NCI-H526 (cell line): ENCODE results near the gene EXOSC10.
"Not testable (repeated sequence)": the region's sequence is repeated elsewhere in the genome, so short reads cannot be mapped to it uniquely, and the experiment has no call there.

Experiments
- DNase-seq, 2 experiments: peaks; one replicate each; lab custom pipeline; 2025; lab: John Stamatoyannopoulos, UW

Gene EXOSC10

DNA sequence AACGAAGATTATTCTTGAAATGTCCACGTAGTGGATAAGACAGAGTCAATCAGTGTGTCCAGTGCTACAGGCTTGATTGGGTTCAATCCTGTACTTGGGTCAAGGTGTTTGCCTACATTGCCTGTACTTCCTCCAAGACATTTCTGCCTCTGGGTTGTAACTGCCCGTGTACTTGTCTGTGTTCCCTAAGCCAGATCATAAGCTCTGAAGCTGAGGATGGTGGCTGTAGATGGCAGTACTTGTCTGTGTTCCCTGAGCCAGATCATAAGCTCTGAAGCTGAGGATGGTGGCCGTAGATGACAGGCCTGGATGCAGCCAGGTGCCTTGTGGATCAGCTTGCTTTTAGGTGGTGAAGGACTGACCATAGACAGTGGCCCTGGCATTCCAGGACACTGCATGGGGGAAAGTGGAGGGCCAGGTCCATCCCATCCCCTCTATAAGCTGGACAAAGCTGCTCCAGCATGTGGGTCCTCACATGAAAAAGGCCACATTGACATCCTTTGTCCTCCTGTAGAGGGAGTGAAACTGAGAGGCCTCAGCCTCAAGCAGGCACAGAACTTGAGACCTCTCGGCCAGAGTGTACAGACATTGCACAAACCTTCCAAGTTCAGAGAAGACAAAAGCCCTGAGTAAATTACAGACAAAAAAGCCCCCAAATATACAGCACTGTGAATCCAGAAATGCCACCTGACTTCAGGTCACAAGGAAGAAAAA is 37.9 kb downstream of the EXOSC10 start:
- no peak for DNase-seq

DNA sequence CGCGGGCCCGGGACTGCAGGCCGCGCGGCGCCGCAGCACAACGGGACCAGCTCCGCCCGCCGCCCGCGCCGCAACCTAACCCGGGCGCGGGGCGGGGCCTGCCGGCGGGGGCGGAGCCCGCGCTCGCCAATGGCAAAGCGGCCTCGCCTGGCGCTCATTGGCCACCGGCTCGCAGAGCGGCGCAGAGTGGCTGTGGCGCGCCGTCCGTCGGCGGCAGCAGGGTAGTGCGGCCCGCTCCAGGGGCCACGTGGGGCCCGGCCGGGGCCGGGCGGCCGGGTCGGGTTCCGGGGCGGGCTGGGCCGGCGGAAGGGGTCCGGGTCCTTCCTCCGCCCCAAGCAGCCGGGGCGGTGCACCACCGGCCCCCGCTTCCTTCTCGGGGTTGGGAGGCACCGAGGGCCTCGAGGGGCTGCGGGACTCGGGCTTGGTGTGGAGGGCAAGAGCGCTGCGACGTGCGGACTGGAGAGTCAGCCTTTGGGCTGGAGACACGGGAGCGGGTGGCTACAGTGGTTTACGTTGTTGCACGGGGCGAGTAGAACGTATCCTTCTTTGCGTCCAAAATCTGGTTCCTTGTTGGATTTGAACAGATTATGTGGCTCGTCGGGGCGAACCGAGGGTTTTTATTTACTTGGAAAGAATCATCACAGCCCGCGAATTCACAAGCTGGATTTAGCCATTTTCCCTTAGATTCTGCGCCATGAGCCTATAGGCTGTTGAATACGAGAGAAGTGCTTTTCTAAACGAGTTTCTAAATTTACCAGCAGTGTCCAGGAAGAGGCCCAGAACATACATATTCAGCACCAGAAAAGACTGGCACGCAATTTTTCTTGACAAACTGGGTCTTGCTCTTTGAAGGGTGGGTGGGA is 39.5 kb downstream of the EXOSC10 start, which contains the start of gene SRM:
TSS of gene SRM (minus strand) at position 51 of the 863 bp plus-strand sequence. CDS start 75 bp downstream, outside the sequence.
- peak; percentile 45 to 90 for DNase-seq

DNA sequence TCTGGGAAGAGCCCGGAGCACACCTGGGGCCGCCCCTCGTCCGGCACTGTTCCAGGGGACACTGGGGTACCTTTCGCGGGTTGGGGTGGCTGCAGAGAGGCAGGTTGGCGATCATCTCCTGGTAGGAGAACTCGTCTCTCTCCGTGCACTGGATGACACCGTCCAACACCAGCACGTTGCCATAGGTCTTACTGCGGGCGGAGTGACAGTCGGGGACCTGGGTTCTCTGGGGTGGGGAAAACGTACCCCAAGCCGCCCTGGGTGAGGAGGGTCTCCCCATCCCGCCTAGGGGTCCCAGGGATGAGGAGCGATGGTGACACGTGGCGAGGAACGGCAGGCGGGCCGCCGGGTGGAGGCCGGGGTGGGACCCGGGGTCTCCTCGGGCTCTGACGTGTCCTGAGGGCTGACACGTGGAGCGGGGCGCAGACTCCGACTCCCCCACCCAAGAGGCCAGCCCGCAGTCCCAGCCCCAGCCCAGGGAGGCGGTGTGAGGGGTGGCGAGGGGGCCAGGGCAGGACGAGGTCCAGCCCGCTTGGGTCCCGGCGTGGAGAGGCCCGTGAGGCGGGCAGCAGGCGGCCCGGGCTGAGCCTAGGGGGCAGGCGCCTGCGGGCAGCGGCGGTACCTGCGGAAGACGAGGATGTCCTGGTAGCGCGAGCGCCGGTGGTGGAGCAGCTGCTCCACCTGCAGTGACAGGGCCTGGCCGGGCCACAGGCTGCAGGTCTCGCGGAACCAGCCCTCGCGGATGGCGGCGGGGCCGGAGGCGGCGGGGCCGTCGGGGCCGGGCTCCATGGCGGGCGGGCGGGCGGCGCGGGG is 40.3 kb downstream of the EXOSC10 start:
- DNase-seq = peak in 1 of 2 experiments; percentile 62

DNA sequence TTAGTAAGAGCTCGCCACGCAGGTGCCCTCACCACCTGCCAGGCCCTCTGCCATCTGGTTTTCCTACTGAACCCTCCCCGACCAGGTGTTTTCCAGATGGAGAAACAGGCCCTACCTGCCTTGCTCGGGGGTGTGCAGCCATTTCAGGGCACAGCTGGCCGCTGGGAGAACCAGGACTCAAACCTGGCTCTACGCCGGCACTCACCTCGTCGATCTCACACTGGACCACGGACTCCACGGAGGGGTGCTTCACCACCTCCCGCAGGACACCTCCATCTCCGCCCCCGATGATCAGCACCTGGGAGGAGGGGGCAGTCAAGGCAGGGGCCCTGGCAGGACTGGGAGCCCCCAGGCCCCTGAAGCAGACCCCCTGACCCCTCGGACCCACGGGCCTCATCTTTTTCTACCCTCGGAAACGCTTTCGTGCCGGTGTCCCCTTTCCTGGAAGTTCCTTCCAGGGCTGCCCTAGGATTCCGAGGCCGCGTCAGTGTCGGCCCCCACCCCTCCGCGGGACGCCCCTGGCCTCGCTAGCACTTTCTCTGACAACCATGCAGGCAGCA is 41.0 kb downstream of the EXOSC10 start:
- DNase-seq = peak in 1 of 2 experiments; percentile 36

DNA sequence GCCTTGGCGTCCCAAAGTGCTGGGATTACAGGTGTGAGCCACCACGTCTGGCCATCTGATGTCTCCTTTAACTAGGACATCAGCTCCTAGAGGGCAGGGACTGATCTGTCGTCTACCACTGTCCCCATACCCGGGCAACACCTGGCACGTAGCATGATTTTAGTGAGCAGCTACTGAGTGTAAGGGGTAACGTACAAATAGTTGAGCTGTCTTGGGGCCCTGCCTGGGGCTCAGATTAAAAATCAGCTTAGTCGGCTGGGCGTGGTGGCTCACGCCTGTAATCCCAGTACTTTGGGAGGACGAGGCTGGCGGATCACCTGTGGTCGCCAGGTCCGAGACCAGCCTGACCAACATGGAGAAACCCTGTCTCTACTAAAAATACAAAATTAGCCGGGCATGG is 41.6 kb downstream of the EXOSC10 start:
- no peak for DNase-seq

DNA sequence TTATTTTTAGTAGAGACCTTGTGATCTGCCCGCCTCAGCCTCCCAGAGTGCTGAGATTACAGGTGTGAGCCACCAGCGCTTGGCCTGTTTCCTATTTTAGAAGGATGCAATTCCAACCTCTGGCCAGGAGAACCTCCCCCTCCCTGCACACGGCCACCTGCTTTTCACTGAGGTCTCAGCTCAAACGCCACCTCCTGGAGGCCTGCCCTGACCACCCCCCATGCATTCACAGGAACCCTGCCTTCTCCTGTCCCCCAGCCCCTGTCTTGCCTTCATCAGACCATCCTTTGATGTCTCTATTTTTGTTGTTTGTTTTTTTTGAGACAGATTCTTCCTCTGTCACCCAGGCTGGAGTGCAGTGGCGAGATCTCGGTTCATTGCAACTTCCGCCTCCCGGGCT is 42.2 kb downstream of the EXOSC10 start:
- DNase-seq = no peak

DNA sequence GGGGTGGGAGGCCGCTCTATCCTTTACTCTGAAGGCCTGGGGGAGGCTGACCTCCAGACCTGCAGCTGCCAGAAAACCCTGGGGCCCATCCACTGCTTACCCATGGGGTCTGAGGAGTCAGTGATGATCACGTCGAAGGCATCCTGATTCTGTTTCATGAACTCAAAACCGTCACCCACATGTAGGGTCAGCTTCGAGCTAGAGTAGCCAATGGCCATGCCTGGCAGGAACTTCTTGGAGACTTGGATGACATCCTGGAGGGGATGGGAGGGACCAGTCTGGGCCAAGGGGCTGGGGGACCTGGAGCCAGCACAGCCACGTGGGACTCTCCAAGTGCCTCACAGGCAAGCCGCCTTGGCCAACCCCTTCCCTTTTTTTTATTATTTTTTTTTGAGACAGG is 43.2 kb downstream of the EXOSC10 start:
- DNase-seq = no peak

DNA sequence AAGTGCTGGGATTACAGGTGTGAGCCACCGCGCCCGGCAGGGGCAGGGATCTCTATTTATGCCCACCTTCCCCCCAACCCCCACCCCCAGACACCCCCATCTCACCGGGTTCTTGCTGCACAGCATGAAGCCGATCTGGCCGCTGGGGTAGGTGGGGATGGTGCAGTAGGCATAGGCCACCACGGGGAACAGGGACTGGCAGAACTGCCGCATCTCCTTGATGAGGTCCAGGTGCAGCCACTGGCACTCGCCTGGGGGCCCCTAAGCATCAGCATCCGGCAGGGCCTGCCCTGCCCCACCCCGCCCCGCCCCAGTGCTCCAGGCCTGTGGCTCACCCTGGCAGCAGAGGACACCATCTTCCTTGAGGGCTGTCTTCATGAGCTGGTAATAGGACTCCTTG is 44.0 kb downstream of the EXOSC10 start:
- no peak for DNase-seq

DNA sequence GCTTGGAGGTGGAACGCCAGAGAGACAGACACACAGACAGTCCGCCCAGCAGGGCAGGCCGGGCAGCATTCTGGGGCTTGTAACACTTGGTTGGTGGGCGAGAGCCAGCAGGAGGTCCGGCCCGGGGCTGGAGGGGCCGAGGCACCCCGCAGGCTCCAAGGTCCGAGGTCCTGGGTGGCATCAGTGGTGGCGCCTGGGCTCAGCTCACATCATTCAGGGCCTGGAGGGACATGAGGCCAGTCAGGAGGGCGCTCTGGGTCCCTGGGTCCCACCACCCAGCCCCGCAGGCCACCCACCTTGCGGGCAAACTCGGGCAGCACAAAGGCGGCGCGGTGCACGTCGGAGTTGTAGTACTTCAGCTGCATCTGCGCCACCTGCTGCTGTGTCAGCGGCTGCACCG is 45.0 kb downstream of the EXOSC10 start:
- no peak for DNase-seq

DNA sequence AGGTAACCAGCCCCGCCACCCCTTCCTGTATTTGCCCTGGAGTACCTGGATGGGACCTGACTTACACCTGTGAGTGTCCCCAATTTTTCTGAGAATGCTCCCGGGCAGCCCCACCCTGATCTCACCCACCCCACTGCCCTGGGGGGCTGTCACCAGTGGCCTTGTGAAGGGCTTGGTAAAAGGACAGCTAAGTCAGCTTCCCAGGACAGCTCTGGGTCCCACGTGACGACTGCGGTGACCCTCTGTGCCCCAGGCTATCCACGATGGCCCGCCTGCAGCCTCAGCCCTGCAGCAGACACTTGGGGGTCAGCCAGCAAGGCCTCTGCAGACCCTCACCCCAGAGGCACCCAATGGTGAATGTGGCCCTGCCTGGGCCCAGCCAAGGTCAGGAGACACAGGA is 45.5 kb downstream of the EXOSC10 start:
- DNase-seq = no peak

DNA sequence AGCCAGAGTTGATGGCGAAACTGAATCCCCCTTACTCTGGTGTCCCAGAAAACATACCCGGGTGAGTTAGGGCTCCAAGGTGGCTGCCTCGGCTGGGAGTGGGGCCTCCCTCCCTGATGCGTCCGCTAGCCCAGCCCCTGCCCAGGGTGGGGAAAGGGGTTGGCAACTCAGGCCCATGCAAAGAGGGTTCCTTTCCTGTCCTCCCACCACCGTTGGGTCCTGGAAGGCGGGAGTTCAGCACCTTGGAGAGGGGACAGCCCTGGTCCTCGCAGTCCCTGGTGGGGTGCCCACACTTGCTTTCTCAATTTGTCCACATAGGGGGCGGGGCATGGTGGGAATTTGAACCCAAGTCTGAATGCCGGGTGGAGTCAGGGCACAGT is 45.9 kb downstream of the EXOSC10 start:
- no peak for DNase-seq

DNA sequence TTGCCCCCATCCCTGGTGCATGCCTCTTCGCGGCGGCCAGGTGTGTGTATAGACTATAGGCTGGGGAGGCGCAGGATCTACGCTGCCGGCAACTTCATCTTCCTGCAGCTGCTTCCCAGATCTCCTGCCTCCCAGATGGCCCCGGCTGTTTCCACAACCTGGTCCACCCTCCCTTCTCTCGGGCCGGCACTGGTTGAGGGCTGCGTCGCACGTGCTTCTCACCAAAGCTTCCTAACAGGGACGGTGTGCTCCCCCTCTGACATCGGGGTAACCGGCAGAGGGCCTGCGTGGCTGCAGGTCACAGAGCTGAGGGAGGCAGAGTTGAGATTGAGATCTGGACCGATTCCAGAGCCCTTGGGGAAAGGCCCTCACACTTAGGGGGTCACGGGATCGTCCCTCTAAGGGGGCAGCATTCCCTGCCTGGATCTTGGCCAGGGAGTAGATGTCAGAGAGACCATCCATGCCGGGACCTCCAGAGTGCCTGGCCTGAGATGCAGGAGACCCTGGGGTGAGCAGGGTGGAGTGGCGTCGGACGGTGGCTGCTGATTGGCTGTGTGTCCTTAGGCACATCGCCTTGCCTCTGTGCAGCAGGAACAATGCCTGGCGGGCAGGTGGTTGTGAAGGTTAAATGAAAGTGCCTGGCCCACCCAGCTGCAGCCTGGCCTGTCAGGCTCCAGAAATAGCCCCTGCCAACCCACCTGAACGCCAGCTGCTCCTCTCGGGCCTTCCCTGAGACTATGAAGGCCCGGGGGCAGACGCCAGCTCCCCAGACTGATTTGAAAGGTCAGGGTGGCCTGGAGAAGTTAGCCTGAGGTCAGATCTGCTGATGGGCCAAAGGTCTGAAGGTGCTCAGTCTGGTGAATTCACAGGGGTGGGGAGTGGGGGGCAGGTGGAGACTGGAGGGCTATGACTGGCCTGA is 46.6 kb downstream of the EXOSC10 start:
- DNase-seq = peak in 1 of 2 experiments; percentile 46

DNA sequence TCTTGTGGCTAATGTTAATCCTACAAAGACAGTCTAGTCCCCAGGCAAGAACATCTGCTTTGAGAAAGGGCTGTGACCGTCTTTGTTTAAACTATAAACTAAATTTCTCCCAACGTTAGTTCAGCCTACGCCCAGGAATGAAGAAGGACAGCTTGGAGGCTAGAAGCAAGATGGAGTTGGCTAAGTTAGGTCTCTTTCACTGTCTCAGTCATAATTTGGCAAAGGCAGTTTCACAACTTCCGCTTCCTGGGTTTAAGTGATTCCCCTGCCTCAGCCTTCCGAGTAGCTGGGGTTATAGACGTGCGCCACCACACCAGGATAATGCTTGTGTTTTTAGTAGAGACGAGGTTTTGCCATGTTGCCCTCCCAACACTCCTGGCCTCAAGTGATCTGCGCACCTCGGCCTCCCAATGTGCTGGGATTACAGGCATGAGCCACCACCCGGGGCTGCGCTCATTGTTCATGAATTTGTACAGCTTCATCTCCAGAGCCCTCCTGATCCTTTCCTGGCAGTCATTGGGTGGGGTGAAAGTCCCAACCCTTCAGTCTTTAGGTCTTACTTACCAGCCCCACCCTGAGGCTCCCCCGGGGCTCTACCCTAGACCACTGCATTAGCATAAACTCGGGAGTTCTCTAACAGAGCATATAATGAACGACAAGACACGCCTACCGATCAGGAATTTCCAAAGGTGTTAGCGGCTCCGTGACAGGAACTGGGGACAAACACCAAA is 47.7 kb downstream of the EXOSC10 start:
- peak in 1 of 2 experiments; percentile 26 for DNase-seq

DNA sequence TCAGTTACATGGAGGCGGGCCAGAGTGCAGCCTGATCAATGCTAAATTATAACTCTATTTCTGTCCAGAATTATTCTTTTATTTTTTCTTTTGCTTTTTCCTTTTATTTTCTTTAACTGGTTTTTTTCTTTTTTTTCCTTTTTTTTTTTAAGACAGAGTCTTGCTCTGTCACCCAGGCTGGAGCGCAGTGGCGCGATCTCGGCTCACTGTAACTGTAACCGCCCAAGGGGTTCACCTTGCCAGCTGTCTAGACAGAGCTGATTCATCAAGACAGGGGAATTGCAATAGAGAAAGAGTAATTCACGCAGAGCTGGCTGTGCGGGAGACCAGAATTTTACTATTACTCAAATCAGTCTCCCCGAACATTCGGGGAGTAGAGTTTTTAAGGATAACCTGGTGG is 48.5 kb downstream of the EXOSC10 start:
- DNase-seq = not testable (repeated sequence)

DNA sequence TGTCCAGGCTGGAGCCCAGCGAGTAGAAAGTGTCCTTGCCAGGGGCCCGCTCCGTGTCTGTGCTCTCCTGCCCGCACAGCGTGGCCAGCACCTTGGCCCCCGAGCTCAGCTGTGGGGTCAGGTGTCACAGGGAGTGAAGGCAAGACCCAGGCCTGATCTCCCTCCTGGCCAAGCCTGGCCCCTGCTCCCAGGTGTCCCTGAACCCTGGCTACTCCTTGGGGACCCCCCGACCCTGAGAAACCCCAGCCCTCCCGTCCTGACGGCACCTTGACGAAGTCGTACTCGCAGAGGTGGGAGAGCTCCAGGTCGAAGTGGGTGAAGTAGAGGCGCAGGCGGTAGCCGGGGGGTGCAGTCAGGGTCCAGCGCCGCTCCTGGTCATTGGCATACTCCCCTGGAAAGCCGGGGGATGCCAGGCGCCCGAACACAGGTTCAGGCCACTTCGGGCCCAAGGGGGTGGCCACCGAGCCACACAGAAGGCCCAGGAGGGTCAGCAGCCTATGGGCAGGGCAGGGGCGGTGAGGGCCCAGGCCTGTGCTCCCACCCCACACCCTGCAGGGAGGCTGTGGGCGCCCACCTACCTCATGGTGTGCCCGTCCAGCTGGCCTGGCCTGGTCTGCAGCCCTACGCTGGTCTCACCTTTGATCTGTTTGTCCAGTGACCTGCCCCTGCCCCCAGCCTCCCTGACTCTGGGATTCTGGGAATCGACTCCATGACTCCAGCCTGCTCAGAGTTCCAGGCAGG is 52.9 kb downstream of the EXOSC10 start, which contains the start of gene MASP2:
TSS of gene MASP2 (minus strand) at position 615 of the 741 bp plus-strand sequence. CDS start at position 583, 32 bp downstream.
- DNase-seq = no peak

DNA sequence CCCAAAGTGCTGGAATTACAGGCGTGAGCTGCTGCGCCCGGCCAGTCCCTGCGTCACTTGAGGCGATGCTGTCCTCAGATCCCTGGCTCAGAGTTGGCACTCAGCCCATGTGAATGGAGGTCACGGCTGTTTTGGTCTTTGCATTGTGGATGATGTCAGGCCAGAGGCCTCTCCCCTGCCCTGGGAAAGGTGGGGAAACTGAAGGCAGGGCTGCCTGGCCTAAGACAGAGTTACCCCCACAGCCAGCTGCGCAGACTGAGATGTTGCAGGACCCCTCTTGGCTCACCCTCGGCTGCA is 53.5 kb downstream of the EXOSC10 start:
- DNase-seq = no peak

DNA sequence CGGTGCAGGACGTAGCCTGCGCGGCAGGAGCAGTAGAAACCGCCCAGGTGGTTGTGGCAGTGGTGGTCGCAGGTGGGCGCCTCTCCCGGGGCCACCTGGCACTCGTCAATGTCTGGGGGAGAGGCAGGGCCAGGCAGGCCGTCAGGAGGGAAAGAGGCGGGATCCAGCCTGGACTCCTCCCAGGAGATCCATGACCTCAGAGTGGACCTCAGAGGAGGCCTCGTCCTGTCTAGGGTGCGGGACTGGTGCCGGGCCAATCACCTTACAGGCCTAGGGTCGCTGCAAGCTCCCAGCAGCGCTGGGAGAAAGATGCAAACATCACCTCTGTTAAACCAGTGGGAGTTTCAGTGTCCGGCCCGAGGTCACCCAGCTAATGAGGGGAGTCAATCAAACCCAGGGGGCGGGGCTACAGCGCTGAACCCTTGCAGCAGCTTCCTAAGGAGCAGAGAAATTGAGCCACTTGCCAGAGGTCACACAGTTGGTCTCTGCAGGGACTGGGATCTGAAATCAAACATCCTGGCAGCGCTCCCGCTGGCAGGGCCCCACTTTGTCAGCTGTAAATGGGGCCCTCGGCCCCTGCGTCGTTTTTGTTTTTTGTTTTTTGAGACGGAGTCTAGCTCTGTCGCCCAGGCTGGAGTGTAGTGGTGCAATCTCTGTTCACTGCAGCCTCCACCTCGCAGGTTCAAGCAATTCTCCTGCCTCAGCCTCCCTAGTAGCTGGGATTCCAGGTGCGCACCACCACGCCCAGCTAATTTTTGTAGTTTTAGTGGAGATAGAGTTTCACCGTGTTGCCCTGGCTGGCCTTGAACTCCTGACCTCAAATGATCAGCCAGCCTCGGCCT is 54.0 kb downstream of the EXOSC10 start:
- peak in 1 of 2 experiments; percentile 22 for DNase-seq

DNA sequence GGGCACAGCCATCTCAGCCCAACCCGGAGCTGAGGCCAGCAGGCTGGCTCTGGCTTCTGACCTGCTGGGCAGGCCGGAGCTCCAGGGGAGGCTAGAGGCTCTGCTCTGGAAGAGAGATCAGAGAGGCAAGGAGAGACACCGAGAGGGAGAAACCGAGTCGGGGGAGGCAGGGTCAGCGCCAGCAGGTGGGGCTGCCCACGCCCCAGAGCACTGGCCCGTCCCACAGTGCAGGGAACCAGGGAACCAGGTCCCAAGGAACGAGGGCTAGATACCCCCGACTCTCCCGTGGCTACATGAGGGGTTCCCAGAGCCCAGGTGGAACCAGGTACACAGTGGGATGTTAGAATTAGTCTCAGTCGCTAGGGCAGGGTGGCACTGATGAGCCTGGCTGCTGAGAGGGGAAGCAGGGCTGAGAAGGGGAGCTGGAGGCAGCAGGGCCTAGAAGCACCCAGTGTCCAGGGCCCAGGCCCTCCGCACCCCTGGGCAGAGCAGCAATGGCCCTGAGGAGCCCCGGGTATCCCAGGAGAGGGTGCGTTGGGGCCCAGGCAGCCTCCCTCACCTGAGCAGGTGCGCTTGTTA is 54.7 kb downstream of the EXOSC10 start:
- DNase-seq = no peak
